HG03469 (cell line): ENCODE results near the gene ZNF273.
"Not testable (repeated sequence)": the region's sequence is repeated elsewhere in the genome, so short reads cannot be mapped to it uniquely, and the experiment has no call there.

Source experiments
- ATAC-seq: cut with Tn5 transposase; IDR thresholded peaks from one replicate; pipeline ENCODE4 v1.9.1; 2021; ENCODE audit warnings: mild to moderate bottlenecking, moderate library complexity, moderate number of reproducible peaks; ENCODE audit not compliant: unreplicated experiment

ZNF273 gene

DNA sequence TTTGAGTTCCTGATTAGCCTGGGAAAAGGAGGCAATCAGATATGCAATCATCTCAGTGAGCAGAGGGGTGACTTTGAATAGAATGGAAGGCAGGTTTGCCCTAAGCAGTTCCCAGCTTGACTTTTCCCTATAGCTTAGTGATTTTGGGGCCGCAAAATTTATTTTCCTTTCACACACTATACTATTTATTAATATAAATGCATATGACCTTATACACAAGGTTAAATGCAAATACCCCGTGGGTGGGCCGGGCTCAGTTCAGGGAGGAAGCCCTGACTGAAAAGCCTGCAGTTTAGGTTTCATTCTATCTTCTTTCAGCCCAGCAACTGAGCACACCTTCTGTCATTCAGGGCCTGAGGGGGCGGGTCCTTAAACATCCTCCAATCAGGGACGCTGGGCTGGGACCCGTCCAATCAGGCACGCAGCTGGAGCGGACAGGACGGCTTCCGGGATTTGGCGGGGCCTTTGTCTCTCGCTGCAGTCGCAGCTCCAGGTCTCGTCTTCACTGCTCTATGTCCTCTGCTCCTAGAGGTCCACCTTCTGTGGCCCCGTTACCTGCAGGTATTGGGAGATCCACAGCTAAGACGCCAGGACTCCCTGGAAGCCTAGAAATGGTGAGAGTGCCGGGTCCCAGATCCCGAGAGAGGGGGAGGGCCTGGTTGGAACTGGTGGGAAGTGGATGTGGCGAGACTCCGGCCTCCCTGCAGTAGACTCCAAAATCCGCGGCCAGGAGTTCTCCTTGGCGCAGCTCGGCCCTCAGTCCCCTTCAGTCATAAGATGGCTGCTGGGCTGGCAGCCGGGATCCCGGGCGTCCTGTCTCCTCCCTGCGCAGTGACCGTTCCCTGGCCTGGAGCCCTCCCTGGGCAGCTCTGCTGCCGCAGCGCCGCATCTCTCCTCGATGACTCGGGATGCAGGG is at the start of gene ZNF273:
Gene ZNF273, plus strand, starts transcription at position 468 of the 916 bp plus-strand sequence. Its CDS starts 45 bp downstream, at position 513.
- peak; percentile 99 for ATAC-seq

DNA sequence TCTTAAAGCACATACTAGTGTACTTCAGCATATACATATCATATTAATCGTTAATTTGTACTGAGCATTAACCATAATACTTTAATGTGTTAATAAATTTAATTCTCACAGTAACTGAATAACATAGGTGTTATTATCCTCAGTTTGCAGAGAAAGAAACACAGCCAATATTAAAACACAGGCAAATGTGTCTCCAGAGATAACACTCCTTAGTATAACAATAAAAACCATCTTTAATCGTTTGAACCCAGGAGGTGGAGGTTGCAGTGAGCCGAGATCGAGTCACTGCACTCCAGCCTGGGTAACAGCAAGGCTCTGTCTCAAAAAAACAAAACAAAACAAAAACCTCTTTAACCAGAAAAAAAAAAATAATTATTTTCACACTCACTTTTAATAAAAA is 49.4 kb upstream of the ZNF273 start:
- ATAC-seq: no peak

DNA sequence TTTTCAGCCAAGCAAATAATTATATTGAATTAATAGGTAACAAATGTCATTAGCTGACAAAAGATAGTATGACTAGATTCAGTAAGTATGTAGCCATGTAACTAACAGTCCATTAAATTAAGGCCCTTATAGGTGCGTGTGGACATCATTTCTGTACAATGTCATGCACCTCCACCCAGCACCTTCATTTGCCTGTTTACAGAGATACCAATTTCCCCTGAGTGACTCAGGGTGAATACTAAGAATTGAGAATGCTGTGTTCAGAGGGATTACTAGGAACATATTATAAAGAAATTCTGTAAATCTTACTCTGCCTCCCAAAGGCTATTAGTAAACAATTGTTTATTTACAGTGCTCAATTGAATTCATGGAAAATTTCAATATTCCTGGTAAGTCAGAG is 48.1 kb upstream of the ZNF273 start:
- ATAC-seq: no peak

DNA sequence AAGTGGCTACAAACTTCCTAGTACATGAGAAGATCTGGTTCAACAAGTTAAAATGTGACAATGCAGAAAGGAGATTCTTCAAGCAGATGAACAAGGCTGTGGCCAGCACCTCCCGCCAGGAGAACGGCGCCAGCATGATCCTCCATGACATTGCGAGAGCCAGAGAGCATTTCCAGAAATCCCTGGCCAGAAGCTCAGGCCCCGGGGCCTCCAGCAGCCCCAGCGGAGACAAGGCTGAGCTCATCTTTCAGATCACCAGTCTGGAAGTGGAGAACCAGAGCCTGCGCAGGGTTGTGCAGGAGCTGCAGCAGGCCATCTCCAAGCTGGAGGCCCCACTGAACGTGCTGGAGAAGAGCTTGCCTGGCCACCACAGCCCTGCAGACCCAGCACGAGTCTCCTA is 40.1 kb upstream of the ZNF273 start:
- no peak for ATAC-seq

DNA sequence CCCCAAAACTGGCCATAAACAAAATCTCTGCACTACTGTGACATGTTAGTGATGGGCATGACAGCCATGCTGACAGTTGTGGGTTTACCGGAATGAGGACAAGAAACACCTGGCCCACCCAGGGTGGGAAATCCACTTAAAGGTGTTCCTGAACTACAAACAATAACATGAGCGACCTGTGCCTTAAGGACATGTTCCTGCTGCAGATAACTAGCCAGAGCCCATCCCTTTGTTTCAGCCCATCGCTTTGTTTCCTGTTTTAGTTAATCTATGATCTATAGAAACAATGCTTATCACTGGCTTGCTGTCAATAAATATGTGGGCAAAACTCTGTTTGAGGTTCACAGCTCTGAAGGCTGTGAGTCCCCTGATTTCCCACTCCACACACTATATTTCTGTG is 39.5 kb upstream of the ZNF273 start:
- not testable (repeated sequence) for ATAC-seq

DNA sequence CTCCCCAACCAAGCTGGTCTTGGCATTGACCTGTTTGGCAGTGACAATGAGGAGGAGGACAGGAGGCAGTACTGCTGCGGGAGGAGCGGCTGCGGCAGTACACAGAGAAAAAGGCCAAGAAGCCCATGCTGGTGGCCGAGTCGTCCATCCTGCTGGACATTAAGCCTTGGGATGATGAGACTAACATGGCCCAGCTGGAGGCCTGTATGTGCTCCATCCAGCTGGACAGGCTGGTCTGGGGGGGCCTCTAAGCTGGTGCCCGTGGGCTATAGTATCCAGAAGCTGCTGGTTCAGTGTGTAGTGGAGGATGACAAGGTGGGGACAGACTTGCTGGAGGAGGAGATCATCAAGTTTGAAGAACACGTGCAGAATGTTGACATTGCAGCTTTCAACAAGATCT is 39.1 kb upstream of the ZNF273 start:
- no peak for ATAC-seq

DNA sequence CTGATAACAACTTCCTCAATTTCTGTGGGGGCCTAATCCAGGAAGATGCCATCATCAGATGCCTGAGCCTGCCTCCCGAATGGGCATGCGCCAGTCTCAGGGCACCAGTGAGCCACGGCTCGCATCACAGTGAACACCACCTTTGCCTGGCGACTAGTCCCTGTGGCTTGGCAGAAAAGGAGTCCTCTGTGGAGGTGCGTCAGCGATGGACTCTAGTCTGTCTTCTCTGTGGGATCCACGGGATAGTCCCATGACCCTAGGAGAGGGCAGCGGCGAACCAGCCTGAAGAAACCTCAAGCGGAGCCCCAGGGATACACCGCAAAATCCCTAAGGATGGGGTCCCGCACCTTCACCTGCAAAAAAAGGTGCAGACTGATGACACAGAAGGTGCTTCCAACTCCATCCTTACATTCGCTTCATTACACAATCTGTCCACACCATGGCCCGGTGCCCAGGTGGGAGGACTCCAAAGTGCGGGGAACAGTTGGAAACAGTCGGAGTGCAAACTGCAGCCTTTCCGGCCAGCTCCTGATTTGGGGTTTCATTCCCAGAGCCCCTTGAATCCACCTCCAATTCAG is 35.1 kb upstream of the ZNF273 start:
- no peak for ATAC-seq

DNA sequence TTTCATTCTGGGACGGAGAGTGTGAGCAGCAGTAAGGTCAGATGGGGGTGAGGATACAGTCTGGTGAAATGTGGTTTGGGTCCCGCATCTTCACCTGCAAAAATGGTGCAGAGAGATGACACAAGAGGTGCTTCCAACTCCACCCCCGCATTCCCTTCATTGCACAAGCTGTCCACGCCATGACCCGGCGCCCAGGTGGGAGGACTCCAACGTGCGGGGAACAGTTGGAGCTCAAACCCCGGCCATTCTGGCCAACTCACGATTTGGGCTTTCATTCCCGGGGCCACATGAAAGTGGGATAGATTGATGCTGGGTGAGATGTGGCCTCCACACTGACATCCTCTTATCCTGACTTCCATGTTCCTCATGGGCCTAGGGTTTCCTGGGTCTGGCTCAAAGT is 34.6 kb upstream of the ZNF273 start:
- no peak for ATAC-seq

DNA sequence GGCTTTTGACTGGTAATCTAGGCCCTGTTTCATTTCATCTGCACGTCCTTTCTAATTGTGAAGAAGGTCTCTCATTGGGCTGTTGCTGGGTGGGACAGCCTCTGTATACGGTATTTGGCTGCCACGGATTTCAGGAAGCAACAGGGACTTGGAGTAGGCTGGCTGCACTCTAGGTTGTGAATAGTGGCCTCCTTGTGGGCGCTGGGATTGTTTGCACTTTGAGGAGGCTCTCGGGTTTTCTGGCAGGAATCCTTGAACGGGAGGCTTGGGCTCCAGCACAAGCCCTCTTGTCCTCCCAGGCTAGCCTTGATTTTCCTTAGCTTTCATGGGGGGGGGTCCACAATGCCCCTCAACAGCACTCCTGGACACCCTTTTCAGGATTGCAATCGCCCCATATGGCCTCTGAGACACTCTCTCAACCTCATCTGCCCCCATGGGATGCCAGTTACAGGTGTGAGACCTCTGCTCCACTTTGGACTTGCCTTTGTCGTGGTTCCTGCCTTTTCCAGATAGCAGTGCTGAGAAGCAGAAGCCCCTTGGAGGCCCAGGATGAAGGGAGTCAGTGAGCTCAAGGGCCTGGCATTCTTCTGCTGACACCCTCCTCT is 33.9 kb upstream of the ZNF273 start:
- ATAC-seq: no peak

DNA sequence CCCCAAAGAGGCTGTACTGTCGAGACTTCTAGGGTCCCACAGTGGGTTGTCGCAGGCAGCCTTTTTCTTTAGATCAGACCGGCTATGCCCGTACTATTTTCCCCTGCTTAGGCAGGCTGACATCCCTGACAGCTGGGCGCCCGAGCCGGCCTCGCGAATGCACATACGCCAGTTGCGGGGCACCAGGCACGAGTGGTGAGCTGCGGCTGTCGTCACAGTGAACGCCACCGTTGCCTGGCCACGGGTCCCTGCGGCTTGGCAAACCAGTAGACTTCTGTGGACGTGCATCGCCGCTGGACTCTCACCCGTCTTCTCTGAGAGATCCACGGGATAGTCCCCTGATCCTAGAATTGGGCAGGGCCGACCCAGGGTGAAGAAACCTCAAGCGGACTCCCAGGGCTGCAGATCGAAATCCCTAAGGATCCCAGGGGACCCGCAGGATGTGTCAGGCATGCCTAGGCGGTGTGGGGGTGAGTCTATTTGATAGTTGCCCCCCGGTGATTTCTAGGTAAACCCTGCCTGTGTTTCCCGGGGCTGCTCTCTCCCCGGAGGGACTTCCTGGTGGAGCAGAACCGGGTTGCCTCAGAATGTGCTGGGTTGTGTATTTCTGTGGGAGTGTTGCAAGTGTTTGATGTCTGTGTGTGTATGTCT is 33.0 kb upstream of the ZNF273 start:
- no peak for ATAC-seq

DNA sequence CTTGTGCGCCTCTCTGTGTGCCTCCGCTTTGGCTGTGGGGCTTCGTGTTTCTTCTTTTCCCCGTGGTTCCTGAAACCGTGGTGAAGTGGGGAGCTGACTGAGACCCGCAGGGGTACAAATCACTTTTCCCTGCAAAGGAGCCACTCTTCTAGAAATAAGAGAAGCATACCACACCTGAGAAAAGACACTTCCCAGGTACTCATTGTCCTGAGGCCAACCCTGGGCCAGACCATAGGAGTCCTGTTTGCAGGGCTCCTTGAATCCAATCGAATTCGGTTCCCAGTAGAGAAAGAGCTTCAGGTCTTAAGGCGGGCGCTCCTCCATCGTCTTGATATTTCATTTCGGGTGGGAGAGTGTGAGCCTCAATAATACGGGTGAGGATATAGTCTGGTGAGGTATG is 32.4 kb upstream of the ZNF273 start:
- no peak for ATAC-seq

DNA sequence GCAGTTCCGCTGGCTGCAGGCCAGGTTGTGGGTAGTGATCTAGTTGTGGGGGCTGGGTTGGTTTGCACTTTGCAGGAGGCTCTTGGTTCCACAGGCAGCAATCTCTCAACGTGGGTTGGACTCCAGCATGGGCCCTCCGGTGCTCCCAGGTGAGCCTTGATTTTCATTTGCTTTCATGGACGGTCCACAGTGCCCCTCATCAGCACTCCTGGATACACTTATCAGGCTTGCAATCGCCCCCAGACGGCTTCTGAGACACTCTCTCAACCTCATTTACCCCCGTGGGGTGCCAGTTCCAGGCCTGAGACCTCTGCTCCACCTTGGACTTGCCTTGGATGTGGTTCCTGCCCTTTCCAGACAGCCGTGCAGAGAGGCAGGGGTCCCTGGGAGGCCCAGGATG is 31.3 kb upstream of the ZNF273 start:
- ATAC-seq: no peak

DNA sequence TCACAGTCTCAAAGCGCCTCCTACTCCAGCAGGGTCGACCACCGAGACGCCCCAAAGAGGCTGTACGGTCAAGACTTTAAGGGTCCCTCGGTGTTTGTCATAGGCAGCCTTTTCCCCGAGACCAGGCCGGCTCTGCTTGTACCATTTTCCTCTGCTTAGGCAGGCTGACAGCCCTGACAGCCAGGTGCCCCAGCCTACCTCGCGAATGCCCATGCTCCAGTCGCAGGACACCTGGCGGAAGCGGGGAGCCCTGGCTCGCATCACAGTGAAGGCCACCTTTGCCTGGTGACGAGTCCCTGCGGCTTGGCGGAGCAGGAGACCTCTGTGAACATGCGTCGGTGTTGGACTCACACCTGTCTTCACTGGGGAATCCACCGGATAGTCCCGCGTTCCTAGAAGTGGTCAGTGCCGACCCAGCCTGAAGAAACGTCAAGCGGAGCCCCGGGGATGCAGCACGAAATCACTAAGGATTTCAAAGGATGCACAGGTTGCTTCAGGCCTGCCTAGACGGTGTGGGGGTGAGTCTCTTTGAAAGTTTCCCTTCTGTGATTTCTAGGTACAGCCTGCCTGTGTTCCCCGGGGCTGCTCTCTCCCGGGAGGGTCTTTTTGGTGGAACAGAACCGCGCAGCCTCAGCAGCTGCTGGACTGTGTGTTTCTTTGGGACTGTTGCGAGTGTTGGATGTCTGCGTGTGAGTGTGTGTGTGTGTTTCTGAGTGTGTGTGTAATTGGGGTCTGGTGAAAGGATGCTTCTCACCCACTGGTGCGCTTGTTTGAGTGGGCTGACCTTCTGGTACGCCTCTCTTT is 30.5 kb upstream of the ZNF273 start:
- no peak for ATAC-seq

DNA sequence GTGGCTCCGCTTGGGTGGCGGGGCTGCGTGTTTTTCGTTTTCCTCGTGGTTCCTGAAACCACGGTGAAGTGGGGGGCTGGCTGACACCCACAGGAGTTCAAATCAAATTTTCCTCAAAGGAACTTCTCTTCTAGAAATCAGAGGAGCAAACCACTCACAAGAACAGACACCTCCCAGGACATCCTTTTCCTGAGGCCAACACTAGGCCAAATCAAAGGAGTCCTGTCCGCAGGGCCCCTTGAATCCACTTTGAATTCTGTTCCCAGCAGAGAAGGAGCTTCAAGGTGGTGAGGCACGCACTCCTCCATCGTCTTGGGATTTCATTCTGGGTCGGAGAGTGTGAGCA is 29.9 kb upstream of the ZNF273 start:
- ATAC-seq: no peak

DNA sequence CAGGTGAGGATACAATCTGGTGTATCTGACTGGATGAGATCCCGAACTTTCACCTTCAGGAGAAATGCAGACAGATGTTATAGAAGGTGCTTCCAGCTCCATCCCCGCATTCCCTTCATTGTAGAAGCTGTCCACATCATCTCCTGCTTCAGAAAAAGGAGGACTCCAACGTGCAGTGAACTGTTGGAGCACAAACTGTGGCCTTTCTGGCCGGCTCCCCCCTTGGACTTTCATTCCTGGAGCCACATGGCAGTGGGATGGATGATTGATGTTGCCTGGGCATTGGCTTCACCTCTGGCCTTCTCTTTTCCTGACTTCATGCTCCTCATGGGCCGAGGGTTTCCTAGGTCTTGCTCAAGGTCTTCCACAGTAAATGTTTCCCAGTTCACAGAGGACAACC is 29.6 kb upstream of the ZNF273 start:
- ATAC-seq: no peak

DNA sequence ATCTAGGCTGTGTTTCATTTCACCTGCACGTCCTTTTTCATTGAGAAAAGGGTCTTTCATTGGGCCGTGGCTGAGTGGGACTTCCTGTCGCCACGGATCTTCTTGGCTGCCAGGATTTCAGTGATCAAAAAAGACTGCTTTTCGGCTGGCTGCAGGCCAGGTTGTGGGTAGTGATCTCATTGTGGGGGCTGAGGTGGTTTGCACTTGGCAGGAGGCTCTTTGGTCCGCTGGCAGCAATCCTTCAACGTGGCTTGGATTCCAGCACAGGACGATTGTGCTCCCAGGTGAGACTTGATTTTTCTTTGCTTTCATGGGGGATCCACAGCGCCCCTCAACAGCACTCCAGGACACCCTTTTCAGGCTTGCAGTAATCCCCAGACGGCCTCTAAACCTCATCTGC is 29.0 kb upstream of the ZNF273 start:
- no peak for ATAC-seq

DNA sequence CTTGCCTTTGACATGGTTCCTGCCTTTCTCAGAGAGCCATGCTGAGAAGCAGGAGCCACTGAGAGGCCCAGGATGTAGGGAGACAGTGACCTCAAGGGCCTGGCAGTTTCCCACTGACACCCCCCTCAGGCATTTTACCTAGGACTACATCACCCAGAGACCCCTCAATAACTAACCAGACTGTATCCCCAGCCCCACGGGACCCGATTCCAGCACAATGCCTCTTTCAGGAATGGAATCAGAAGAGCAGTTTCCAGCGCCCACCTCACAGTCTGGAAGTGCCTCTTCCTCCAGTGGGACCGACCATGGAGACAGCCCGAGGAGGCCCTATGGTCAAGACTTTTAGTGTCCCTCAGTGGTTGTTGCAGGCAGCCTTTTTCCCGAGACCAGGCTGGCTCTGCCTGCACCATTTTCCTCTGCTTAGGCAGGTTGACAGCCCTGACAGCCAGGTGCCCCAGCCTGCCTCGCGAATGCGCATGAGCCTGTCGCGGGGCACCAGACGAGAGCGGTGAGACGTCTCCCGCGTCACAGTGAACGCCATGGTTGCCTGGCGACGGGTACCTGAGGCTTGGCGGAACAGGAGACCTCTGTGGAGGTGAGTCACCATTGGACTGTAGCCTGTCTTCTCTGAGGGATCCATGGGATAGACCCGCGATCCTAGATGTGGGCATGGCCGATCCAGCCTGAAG is 28.4 kb upstream of the ZNF273 start:
- no peak for ATAC-seq

DNA sequence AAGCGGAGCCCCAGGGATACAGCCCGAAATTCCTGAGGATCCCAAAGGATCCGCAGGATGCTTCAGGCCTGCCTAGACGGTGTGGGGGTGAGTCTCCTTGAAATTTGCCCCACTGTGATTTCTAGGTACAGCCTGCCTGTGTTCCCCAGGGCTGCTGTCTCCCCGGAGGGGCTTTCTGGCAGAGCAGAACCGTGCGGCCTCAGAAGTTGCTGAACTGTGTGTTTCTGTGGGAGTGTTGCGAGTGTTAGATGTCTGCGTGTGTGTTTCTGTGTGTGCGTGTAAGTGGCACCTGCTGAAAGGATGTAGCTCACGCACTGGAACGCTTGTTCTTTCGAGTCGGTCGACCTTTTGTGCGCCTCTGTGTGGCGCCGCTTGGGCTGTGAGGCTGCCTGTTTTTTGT is 27.8 kb upstream of the ZNF273 start:
- no peak for ATAC-seq

DNA sequence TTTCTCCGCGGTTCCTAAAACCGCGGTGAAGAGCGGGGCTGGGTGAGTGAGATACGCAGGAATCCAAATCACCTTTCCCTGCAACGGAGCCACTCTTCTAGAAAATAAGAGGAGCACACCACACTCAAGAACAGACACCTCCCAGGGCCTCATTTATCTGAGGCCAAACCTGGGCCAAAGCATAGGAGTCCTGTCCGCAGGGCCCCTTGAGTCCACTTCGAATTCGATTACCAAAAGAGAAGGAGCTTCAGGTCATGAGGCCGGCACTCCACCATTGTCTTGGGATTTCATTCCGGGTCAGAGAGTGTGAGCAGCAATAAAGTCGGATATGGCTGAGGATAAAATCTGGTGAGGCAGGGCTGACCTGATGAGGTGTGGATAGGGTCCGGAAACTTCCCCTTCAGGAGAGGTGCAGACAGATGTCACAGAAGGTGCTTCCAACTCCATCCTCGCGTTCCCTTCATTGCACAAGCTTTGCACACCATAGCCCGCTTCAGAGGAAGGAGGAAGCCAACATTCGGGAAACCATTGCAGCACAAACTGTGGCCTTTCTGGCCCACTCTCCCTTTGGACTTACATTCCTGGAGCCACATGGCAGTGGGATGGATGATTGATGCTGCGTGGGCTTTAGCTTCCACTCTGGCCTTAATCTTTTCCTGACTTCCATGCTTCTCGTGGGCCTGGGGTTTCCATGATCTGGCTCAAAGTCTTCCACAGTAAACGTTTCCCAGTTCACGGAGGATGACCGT is 27.2 kb upstream of the ZNF273 start:
- no peak for ATAC-seq
